Measurements from ENCODE around the gene TAS2R10.
"Not testable (repeated sequence)": the region's sequence is repeated elsewhere in the genome, so short reads cannot be mapped to it uniquely, and the experiment has no call there.

Gene TAS2R10, protein sequence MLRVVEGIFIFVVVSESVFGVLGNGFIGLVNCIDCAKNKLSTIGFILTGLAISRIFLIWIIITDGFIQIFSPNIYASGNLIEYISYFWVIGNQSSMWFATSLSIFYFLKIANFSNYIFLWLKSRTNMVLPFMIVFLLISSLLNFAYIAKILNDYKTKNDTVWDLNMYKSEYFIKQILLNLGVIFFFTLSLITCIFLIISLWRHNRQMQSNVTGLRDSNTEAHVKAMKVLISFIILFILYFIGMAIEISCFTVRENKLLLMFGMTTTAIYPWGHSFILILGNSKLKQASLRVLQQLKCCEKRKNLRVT

DNA sequence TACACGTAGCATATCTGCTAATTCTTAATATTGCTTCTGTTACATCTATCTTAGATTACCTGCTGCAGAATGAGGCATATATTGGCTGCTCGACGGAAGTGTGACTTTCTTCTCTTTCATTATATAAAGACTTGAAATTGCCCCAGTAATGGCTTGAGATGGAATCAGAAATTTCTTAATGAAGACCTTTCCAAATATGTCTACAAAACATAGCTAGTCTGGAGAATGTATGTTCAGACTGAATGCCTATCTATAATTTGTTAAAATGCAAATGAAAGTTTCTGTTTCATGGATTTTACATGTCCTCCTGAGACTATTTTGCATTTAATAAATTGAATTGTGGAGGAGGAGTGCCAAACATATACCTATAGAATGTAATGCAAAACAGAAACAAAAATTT, at the start of gene TAS2R10:
Gene TAS2R10, minus strand, starts transcription at position 101 of the 400 bp plus-strand sequence. Its CDS starts 89 bp downstream, at position 12.
- DNase-seq = no peak

DNA sequence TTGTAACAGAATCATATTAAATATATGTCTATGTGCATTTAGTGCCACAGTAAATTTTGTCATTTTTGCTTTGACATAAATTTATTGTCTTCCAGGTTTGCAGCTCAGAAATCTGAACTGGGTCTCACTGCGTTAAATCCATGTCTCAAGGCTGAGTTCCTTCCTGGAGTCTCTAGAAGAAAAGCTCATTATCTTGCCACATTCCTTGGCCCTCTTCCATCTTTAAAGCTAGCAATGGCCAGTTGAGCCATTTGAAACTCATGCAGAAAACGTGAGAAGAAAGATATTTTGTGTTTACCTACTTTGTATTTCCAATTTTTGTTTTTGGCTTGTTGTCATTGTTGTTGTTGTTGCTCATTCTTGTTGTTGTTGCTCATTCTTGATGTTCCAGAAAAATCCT, 47.2 kb upstream of the TAS2R10 start:
- DNase-seq = no peak

DNA sequence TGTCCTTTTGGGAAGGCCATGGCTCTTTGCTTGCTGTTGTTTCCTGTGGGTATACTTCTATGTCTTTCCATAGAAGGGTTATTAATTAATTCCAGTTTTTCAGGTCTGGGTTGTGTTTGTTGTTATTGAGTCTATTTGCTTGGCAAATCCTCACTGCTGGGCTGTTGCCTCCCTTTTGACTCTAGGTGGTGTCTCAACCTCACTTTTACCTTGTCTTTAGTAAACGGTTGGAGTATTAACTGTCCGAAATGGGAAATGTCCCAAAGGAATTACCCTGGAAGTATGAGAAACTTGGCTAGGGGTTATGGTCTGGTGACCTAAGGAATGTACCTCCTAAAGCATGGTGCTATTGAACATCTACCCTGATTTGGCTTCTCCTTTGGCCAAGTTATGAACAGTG, 41.2 kb upstream of the TAS2R10 start:
- no peak for DNase-seq

DNA sequence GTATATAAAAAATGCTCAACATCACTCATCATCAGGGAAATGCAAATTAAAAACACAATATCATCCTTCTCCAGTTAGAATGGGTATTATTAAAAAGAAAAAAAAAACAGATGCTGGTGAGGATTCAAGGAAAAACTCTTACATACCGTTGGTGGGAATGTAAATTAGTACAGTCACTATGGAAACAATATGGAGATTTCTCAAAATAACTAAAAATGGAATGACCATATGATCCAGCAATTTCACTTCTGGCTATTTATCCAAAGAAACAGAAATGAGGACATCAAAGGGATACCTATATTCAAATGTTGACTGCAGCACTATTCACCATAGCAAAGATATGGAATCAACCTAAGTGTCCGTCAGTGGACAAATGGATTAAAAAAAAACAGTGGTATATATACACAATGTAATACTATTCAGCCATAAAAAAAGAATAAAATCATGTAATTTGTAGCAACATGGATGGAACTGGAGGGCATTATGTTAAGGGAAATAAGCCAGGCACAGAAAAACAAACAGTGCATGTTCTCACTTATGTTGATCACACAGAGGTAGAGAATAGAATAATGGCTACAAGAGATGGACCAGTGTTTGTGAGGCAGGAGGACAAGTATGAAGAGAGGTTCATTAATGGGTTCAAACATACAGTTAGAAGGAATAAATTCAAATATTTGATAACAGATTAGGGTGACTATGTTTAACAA, 37.5 kb upstream of the TAS2R10 start:
- no peak for DNase-seq

DNA sequence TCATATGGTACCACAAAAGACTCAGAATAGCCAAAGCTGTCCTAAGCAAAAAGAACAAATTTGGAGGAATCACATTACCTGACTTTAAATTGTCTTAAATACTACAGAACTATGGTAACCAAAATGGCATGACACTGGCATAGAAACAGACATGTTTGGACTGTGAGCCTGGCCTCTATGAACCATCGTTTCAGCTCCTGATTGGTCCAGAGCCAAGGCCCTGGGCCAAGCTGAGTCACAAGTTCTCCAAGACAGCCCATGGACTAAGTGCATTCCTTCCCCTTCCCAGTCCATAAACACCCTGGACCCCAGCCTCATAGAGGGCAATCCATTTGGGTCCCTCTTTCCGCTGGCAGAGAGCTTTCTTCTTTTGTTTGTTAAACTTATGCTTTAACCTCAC, 35.2 kb upstream of the TAS2R10 start:
- DNase-seq = no peak

DNA sequence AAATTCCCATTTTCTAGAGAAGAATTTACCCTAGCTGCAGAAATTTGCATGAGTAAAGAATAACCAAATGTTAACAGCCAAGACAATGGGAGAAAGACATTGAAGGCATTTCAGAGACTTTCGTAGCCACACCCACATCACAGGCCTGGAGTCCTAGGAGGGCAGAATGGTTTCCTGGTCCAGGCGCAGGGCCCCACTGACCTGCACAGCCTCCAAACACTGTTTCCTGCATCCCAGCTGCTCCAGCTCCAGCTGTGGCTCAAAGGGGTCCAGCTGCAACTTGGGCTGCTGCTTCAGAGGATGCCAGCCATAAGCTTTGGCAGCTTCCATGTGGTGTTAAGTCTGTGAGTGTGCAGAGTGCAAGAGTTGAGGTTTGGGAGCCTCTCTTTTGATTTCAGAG, 29.6 kb upstream of the TAS2R10 start:
- no peak for DNase-seq

DNA sequence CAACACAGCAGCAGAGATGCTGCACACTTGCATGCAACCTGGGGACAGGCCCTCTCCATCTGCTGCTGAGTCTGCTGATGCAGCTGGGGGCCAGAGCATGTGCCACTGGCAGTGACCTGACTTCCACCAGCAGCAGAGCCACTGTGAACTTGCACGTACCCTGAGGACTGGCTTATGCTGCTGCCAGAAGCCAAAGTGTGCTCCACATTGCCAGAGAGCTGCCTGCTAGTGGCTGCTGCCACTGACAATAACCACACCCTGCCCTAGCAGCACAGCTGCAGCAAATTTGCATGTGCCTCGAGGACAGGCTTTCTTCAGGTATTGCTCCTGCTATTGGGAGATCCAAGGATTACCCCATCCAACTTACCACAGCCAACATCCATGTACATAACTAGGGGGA, 27.6 kb upstream of the TAS2R10 start:
- DNase-seq = no peak

DNA sequence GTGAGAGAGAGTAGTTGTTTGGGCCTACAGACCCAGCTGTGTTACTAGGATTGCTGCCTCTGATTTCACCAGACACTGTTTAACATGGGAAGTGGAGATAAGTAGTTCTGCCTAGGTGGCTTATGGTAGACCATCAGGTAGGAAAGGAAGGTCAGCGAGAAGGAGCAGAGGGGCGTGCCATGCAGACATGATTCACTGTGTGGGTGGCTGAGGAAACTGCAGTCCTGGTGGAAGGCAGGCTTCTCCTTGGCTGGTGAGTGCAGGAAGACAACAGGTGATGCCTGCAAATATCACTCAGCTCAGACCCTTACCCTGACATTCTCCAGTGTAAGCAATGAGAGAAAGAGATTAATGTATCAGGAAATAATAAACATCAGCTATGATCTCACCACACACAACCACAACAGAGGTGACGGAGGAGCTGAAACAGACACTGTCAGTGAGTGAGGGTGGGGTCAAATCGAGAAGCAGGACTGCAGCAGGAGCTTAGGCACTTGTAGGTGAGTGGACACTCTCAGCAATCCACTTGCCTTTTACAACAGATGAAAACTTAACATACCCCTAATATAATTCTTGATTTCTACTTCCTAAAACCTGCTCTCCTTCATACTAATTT, 25.2 kb upstream of the TAS2R10 start:
- DNase-seq = no peak

DNA sequence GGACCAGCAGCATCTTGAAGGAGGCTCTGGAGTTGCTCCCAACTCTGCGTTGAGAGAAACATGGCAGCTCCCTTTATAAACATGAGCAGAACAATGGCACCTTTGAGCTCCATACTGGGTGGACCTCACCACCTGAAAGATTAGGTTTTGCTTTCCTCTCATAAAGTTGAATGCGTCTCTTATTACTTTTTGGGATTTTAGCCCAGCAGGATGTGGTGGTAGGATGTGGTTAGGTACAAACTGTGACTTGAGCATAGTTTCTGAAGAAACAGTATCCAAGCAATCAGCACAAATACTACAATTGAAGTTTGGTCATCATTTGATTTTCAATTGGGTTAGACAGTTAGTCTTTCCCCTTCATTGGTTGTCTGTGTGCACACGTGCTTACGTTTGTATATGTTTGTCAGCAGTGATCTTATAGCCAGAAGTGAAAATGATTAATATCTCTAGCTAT, 23.3 kb upstream of the TAS2R10 start, which contains the start of gene PRR4:
Gene PRR4, minus strand, starts transcription at position 51 of the 454 bp plus-strand sequence. Its CDS starts 38 bp downstream, at position 13.
- DNase-seq = no peak

DNA sequence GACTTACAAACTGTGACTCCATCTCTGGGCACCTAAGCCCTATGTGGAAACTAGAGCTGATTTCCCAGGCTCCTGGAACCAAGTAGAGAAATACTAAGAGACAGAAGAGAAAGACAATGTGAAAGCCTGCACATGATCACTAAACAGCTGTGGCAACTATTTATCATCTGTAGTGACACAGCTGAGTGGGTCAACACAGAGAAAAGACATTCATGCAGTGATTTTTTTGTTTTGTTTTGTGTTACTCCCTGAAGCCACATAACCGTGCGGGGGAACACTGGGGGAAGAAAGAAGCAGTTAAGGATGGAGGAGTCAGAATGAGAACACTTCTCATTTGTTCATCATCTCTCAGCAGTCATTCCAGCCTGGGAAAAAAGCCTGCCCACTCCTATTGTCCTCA, 21.6 kb upstream of the TAS2R10 start:
- no peak for DNase-seq

DNA sequence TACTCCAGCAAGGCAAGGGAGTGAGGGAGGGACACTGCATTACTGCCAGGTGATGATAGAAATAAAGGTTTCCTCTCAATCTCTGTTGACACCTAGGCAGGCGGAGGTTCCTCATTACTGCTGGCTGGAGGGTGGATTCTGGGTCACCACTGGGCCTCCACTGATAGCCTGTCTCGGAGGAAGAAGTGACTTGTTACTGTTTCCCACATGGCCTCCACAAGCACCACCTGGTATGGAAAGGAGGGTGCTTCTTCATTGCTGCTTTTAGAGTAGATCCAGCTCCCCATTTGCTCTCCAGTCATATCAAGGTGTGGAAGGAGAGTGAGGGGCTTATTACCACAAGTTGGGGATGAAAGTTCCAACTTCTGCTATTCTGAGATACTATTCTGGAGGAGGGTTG, 16.7 kb upstream of the TAS2R10 start:
- no peak for DNase-seq

DNA sequence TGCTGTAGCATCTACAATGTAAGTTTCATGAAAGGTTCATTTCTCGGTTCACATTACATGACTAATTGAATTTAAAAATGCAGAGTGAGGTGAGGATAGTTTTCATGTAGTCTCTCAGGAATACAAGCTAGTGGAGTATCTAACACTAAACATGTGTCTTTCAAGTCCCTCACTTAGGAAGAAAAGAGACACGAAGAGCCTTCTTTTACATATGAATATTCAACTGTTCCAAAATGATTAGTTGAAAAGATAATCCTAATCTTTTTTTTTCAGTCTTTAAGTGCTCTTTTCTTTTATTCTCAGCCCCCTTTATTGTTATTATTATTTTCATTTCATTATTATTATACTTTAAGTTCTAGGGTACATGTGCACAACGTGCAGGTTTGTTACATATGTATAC, 12.3 kb upstream of the TAS2R10 start:
- no peak for DNase-seq

DNA sequence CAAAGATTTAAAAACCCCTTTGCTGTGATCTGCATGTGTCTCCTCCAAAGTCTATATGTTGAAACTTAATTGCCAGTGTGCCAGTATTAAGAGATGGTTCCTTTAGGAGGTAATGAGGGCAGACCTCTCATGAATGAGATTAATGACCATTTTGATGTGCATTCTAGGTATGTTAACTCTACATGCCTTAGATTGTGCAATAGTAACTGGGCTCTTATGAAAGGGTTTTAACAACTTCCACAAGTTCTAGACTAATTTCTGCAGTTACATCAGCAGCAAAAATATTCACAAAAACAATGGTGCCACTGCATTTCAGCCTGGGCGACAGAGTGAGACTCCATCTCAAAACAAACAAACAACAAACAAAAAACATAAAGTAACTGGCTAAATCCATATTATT, 3.8 kb upstream of the TAS2R10 start:
- DNase-seq = no peak

DNA sequence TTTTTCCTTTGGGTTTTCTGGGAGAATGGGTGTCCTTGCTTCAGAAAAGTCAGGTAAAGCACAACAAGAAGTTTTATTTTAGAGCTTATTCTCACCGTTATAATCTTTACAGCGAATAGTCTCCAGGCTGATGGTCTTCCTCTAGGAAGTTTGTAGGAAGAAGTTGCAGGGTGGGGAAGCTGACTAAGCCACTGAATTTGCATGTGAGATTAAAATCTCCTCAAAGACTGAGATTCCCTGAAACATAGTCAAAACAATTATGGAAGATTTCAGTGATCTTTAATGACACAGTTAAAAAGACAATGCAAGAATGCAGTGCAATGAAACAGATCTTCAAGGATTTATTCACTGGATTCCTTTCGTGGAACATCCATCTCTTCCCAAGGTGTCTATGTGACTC, 1.2 kb downstream of the TAS2R10 start:
- no peak for DNase-seq

DNA sequence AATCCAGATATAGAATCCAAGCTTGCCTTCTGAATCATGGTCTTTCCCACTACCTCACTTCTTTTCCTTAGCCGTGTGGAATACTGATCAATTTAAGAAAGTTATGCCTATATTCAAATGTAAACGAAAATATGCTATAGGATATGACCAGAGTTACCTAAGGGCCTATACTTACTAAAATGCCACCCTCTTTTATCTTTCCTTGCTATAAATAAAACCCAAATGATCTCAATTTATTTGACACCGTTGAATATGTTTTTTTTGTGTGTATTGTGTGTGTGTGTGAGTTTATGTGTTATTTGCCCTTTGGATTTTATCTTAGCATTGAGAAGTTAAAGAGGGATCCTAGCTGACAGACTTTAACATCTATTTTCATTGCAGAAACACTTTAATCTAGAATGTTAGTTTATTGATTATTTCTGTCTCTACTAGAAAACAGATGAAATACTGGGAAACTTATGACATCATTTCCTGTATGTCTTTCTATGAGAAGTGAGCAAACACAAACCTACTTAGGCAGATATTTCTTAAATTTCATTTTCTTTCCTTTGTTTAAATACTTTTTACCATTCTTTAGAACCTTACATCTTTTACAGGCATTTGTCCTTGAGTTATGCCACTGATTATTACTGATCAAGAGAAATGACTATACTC, 14.1 kb downstream of the TAS2R10 start:
- no peak for DNase-seq

DNA sequence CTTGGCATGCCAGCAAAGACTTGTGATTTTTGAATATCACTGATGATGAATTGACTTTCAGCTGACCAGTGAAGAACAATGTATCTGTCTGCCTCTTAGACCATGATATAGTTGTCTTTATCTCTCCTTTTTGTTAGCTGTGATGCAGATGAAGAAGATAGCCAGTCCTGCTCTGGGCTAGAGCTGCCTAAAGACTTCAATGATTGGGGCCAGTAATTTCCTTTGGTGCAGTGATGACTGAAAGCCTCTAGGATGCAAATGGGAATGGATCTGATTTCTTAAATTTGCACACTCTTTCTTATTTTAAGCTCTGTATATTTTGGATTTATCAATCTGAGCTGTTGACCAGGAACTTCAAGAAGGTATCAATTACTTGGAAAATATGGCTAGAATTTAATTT, 16.1 kb downstream of the TAS2R10 start, which contains the start of gene TAS2R9:
Gene TAS2R9, minus strand, starts transcription at position 101 of the 400 bp plus-strand sequence. Its CDS starts 93 bp downstream, at position 8.
- no peak for DNase-seq

DNA sequence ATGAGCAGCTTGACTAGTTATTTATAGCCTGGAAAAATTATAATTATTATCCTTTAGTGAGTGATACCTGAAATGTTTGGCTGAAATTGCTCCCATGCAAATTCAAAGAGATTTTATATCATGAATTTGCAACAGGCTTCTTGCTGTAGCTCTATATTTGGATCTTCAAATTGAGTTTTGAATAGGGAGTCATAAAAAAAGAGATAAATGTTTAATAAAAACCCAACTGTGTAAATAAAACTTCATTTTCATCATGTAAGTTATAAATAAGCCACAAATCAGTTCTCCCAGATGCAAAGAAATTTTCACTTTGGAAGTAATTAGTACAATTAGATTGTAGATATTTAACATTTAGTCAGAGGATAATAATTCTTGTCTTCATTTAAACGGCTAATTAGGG, 19.0 kb downstream of the TAS2R10 start, which contains the start of gene TAS2R8:
Gene TAS2R8, minus strand, starts transcription at position 101 of the 400 bp plus-strand sequence. CDS start 306 bp downstream, outside the sequence.
- no peak for DNase-seq

DNA sequence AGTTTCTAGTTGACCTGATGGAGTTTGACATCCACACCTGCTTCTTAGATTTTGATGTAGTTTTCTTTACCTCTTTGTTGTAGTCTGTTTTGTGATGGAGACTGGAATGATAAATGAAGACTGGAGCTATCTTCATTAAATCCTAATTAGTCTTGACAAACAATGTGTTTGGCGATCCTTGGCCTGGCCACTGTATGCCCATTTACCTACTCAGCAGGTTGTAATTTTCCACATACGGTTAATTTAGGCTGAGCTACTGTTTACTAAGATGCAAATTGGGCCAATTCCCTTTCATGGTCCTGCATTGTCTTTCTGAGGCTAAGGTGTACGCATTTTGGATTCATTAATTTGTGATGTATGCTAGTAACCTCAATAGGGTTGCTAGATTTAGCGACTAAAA, 23.6 kb downstream of the TAS2R10 start, which contains the start of gene TAS2R7:
Gene TAS2R7, minus strand, starts transcription at position 41 of the 400 bp plus-strand sequence. CDS start 57 bp downstream, outside the sequence.
- DNase-seq = no peak

DNA sequence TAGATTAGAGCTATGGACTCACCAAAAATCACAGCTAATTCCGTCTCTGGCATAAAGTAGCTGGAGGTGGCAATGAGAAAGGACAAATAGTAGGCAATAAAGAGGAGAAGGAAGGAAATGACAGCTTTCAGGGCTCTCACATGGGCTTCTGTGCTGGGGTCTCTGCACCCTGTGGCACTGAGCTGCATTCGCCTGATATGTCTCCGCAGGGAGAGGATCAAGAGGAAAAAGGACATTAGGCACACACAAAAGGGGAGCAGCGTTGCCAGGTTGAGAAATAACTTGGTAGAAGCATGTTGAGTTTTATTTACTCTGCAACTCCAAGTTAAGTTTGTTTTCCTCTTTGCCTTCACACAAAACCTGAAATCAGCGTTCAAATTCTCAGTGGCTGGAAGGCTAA, 24.4 kb downstream of the TAS2R10 start:
- DNase-seq = no peak

DNA sequence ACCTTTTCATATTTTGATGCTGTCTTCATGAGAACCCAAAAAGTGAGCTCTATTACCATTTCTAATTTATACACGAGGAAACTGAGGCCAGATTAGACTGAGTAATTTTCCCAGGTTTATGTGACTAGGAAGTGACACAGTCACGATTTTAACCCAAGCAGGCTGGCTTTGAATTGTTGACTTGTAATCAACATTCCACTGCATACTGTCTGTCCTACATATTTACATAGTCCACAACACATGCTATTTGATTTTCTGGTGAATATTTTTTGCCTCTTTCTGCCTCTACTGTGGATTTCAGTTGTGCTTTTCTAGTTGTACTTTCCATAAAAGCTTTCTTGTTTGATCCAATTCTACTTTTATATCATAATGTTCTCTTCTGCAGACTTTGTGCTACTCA, 31.9 kb downstream of the TAS2R10 start:
- no peak for DNase-seq

DNA sequence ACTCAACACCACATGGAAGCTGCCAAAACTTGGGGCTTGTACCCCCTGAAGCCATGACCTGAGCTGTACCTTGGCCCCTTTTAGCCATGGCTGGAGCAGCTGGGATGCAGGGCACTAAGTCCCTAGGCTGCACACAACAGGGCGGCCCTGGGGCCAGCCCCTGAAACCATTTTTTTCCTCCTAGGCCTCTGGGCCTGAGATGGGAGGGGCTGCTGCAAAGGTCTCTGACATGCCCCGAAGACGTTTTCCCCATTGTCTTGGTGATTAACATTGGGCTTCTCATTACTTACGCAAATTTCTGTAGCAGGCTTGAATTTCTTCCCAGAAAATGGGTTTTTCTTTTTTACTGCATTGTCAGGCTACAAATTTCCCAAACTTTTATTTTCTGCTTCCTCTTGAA, 34.4 kb downstream of the TAS2R10 start:
- not testable (repeated sequence) for DNase-seq

DNA sequence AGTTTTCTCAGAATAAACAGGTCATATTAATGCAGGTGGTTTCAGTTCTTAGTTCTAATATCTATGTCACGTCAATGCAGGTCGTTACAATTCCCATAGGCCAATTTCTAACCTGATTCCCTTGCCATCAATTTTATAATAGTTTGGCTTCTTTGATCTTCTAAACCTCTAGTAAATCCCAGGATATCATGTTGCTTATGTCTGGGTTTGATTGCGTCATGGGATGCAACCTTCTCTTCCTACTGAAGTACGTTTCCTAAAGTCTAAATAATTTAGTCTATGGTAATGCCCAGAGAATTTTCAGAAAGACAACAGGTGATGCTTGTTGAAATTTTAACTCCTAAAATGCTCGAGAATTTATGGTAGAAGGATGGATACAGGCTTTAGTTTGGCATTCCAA, 42.9 kb downstream of the TAS2R10 start:
- DNase-seq = no peak

DNA sequence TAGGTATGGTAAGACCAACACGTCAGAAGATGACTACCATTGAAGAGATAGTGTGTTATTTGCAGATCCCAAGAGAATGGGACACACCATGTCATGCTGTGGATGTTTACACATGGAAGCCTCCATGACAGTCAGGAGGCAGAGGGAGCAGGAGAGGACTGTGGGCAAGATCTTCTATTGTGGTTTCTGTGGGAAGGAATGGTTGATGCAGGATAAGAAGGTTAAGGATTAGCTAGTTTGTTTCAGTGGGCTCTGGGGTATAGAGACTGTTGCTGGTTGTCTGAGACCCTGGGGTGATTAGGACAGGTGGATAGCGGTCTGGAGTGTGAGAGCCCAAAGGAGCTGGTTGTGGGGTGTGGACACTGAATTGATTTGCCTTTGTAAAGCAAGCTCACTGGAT, 47.1 kb downstream of the TAS2R10 start:
- DNase-seq = no peak
